CD14-positive monocyte (primary cell): ENCODE results near the gene NUP210. TPM values are rescaled to one million over a fixed set of nuclear protein-coding genes. Genes with fewer than 3 reads are reported as not detected.
A peak's percentile ranks its signal among the peaks of the same experiment; 100 is the strongest.

ENCODE experiments used
- DNase-seq, 3 donors: peaks; one replicate each; pipeline ENCODE4 v3.0.0-alpha.2; 2011 to 2022
- H2AFZ ChIP-seq: 2 replicates; pipeline ENCODE4 v1.6.0; 2012; ENCODE audit warnings: mild to moderate bottlenecking, low read depth, low read length, inconsistent platforms; ENCODE audit not compliant: insufficient read depth, poor library complexity, severe bottlenecking
- H3K27ac ChIP-seq, 2 donors: 1 replicate in 1 of 2; 2 replicates in 1 of 2; pipeline ENCODE4 v1.5.1; 2012 to 2013; ENCODE audit warnings: low read length in 2 of 2, control low read depth in 1 of 2, inconsistent platforms in 1 of 2, low read depth in 1 of 2, mild to moderate bottlenecking in 1 of 2
- H3K27me3 ChIP-seq, 2 donors: one replicate each; pipeline versions ENCODE4 v1.6.0 to v1.6.1; 2011 to 2013; ENCODE audit warnings: low read length in 2 of 2; ENCODE audit not compliant: control insufficient read depth in 2 of 2, insufficient read depth in 2 of 2
- H3K36me3 ChIP-seq, 2 donors: replicated peaks in 1 of 2; 1 replicate in 1 of 2; 2 replicates in 1 of 2; pipeline versions ENCODE4 v1.5.1 to v1.6.1; 2012 to 2013; ENCODE audit warnings: low read length in 2 of 2, control low read depth in 1 of 2, inconsistent platforms in 1 of 2, mild to moderate bottlenecking in 1 of 2; ENCODE audit not compliant: insufficient read depth in 2 of 2, control insufficient read depth in 1 of 2
- H3K4me1 ChIP-seq, 2 donors: 1 replicate in 1 of 2; 2 replicates in 1 of 2; pipeline versions ENCODE4 v1.5.1 to v1.6.1; 2012 to 2013; ENCODE audit warnings: low read length in 2 of 2, control low read depth in 1 of 2, inconsistent platforms in 1 of 2, mild to moderate bottlenecking in 1 of 2, moderate library complexity in 1 of 2; ENCODE audit not compliant: insufficient read depth in 2 of 2, control insufficient read depth in 1 of 2
- H3K4me2 ChIP-seq: replicated peaks from 2 replicates; pipeline ENCODE3; 2012; ENCODE audit warnings: low read length, moderate library complexity, mild to moderate bottlenecking; ENCODE audit not compliant: poor library complexity, severe bottlenecking; ENCODE audit errors: extremely low read depth
- H3K4me3 ChIP-seq, 3 experiments: fragments of 200-600 bp in 1 of 3; sonication (generic) in 1 of 3; replicated peaks in 1 of 3; 1 replicate in 2 of 3; 2 replicates in 1 of 3; pipeline ENCODE4 v1.5.1; 2011 to 2013; ENCODE audit warnings: low read length in 3 of 3, mild to moderate bottlenecking in 3 of 3, control low read depth in 2 of 3, low read depth in 2 of 3, inconsistent platforms in 1 of 3, moderate library complexity in 1 of 3
- H3K79me2 ChIP-seq: 2 replicates; pipeline ENCODE4 v1.6.0; 2012; ENCODE audit warnings: mild to moderate bottlenecking, control low read depth, inconsistent platforms, low read length, moderate library complexity; ENCODE audit not compliant: insufficient read depth
- H3K9ac ChIP-seq: 2 replicates; pipeline ENCODE4 v1.6.0; 2017; ENCODE audit warnings: low read length, mild to moderate bottlenecking; ENCODE audit not compliant: insufficient read depth, poor library complexity, severe bottlenecking
- H3K9me3 ChIP-seq, 2 donors: replicated peaks in 1 of 2; 1 replicate in 1 of 2; 2 replicates in 1 of 2; pipeline versions ENCODE4 v1.5.1 to v1.6.1; 2012 to 2013; ENCODE audit warnings: low read length in 2 of 2, control low read depth in 1 of 2; ENCODE audit not compliant: control insufficient read depth in 1 of 2, insufficient read depth in 1 of 2
- H4K20me1 ChIP-seq: 2 replicates; pipeline ENCODE4 v1.6.0; 2012; ENCODE audit warnings: mild to moderate bottlenecking, low read length, control low read depth, moderate library complexity; ENCODE audit not compliant: insufficient read depth
- H3K27ac Mint-ChIP-seq, 7 donors: one replicate each; pipeline ENCODE4 v1.8.0; 2020; ENCODE audit warnings: mild to moderate bottlenecking in 7 of 7, mixed read lengths in 7 of 7, moderate library complexity in 6 of 7, inconsistent platforms in 2 of 7
- H3K27me3 Mint-ChIP-seq, 3 donors: one replicate each; pipeline ENCODE4 v1.8.0; 2021 to 2022; ENCODE audit warnings: low read depth in 3 of 3, mild to moderate bottlenecking in 3 of 3, mixed read lengths in 3 of 3, moderate library complexity in 3 of 3, inconsistent platforms in 1 of 3
- H3K36me3 Mint-ChIP-seq, 2 donors: one replicate each; pipeline ENCODE4 v1.8.0; 2020; ENCODE audit warnings: mixed read lengths in 2 of 2, inconsistent platforms in 1 of 2, mild to moderate bottlenecking in 1 of 2
- H3K4me1 Mint-ChIP-seq: one replicate; pipeline ENCODE4 v1.8.0; 2020; ENCODE audit warnings: mild to moderate bottlenecking, mixed read lengths
- H3K4me3 Mint-ChIP-seq, 2 donors: one replicate each; pipeline ENCODE4 v1.8.0; 2020; ENCODE audit warnings: mild to moderate bottlenecking in 2 of 2, mixed read lengths in 2 of 2, moderate library complexity in 1 of 2
- H3K9me3 Mint-ChIP-seq, 7 donors: one replicate each; pipeline ENCODE4 v1.8.0; 2020 to 2022; ENCODE audit warnings: mixed read lengths in 7 of 7, mild to moderate bottlenecking in 6 of 7, moderate library complexity in 6 of 7, inconsistent platforms in 2 of 7
- WGBS: methylation state at CpG from one replicate; pipeline ENCODE4 v1.1.5; 2013; ENCODE audit warnings: missing lambda C conversion rate; ENCODE audit not compliant: insufficient coverage; 5-methylcytosine and 5-hydroxymethylcytosine counted together
- intact Hi-C, 2 donors: fragments of 100-400 bp; cut with micrococcal nuclease; formaldehyde crosslinking; loops; one replicate each; pipeline versions ENCODE4 v1.15.0 to v1.15.1; 2023
- polyA plus RNA-seq, 3 donors: library from polyadenylated mRNA; depleted of rRNA in 1 of 3; unstranded in 2 of 3; stranded (reverse) in 1 of 3; fragments of 300-500 nt in 2 of 3; fragments of >200 nt in 1 of 3; fragmentation: Illumina TruSeq in 2 of 3; gene quantifications; 1 replicate in 2 of 3; 2 replicates in 1 of 3; pipeline ENCODE4 v1.2.3, GENCODE V29; 2012 to 2021
- TF ChIP-seq, protein P1 (sequence below): fragments of 200-600 bp; IDR thresholded peaks from one replicate; pipeline ENCODE4 v1.8.0; 2022; ENCODE audit warnings: antibody characterized with exemption, mild to moderate bottlenecking

The NUP210 gene
- polyA plus RNA-seq, 3 donors = 7.9 to 43.5 (median 13.0) TPM

- no peak for DNase-seq
- Histone ChIP-seq H3K27me3 (peaks cover 24 to 55% of the 10 kb centered on the region in 2 donors), H3K4me2 (peak overlapping the region; percentile 30), H4K20me1 (no peaks in the 10 kb centered on the region), H3K4me1 (peaks cover 0 to 8% of the 10 kb centered on the region in 2 donors), H3K9me3 (peaks cover 22 to 23% of the 10 kb centered on the region in 2 donors), H3K4me3 (no peak overlapping the region), H3K79me2 (no peaks in the 10 kb centered on the region), H3K9ac (no peak overlapping the region), H3K27ac (no peak overlapping the region), H2AFZ (no peak overlapping the region), H3K36me3 (no peaks in the 10 kb centered on the region)
- peaks cover 10% of the 10 kb centered on the region for H3K4me1 Mint-ChIP-seq
- H3K9me3 Mint-ChIP-seq = peaks cover 15 to 42% (median 27%) of the 10 kb centered on the region in 7 donors
- intact Hi-C loops = no loop called here
- H3K36me3 Mint-ChIP-seq = peaks cover 14 to 15% of the 10 kb centered on the region in 2 donors
- H3K27ac Mint-ChIP-seq = no peak overlapping the region
- TF ChIP-seq, protein P1, sequence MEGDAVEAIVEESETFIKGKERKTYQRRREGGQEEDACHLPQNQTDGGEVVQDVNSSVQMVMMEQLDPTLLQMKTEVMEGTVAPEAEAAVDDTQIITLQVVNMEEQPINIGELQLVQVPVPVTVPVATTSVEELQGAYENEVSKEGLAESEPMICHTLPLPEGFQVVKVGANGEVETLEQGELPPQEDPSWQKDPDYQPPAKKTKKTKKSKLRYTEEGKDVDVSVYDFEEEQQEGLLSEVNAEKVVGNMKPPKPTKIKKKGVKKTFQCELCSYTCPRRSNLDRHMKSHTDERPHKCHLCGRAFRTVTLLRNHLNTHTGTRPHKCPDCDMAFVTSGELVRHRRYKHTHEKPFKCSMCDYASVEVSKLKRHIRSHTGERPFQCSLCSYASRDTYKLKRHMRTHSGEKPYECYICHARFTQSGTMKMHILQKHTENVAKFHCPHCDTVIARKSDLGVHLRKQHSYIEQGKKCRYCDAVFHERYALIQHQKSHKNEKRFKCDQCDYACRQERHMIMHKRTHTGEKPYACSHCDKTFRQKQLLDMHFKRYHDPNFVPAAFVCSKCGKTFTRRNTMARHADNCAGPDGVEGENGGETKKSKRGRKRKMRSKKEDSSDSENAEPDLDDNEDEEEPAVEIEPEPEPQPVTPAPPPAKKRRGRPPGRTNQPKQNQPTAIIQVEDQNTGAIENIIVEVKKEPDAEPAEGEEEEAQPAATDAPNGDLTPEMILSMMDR = no peak
- WGBS = 7% methylated on average over 46 of the region's 47 CpGs
- H3K27me3 Mint-ChIP-seq = peaks cover 47 to 74% (median 58%) of the 10 kb centered on the region in 3 donors
- H3K4me3 Mint-ChIP-seq = peak overlapping the region; percentile 58 to 85
Observed at GRCh38 chr3:13281507-13282357, 138.4 kb downstream of the NUP210 start.

- peaks cover 24 to 55% of the 10 kb centered on the region in 2 donors for H3K27me3 ChIP-seq
- Mint-ChIP-seq H3K36me3 (peaks cover 14 to 15% of the 10 kb centered on the region in 2 donors), H3K4me1 (peaks cover 10% of the 10 kb centered on the region), H3K9me3 (peaks cover 14 to 37% (median 23%) of the 10 kb centered on the region in 7 donors), H3K27me3 (peaks cover 46 to 71% (median 55%) of the 10 kb centered on the region in 3 donors), H3K4me3 (peak overlapping the region in 1 of 2 donors; percentile 85), H3K27ac (no peak overlapping the region)
- H3K9ac ChIP-seq = no peak overlapping the region
- H3K9me3 ChIP-seq = peaks cover 20 to 23% of the 10 kb centered on the region in 2 donors
- H2AFZ ChIP-seq = no peak overlapping the region
- no peaks in the 10 kb centered on the region for H3K79me2 ChIP-seq
- H3K4me1 ChIP-seq = peaks cover 0 to 8% of the 10 kb centered on the region in 2 donors
- no peak for DNase-seq
- TF ChIP-seq, protein P1 = no peak
- H4K20me1 ChIP-seq = no peaks in the 10 kb centered on the region
- no peak overlapping the region for H3K27ac ChIP-seq
- no peaks in the 10 kb centered on the region for H3K36me3 ChIP-seq
- no peak overlapping the region for H3K4me3 ChIP-seq
- intact Hi-C loops = no loop called here
- H3K4me2 ChIP-seq = peak overlapping the region; percentile 8
- 30% methylated on average over 11 of the region's 19 CpGs for WGBS
Observed at GRCh38 chr3:13280811-13281506, 139.2 kb downstream of the NUP210 start.
